ENCODE results near the gene TEAD3.
A peak's percentile ranks its signal among the peaks of the same experiment; 100 is the strongest.
"Not testable (repeated sequence)": the region's sequence is repeated elsewhere in the genome, so short reads cannot be mapped to it uniquely, and the experiment has no call there.

TEAD3 gene

GRCh38 chr6:35435074-35435837 lies 61.6 kb downstream of the TEAD3 start:
- in situ Hi-C loops (cut with MboI; ENCODE audit: low pct_unique_long_range_greater_than_20kb, low sequenced_read_pairs) = no loop called here
- DNase-seq = no peak

GRCh38 chr6:35432702-35433101 lies 64.2 kb downstream of the TEAD3 start:
- DNase-seq; in situ Hi-C loops (cut with MboI; ENCODE audit: low pct_unique_long_range_greater_than_20kb, low sequenced_read_pairs): not testable (repeated sequence)

- in situ Hi-C loops (cut with MboI; ENCODE audit: low pct_unique_long_range_greater_than_20kb, low sequenced_read_pairs) = no loop called here
- no peak for DNase-seq
Measured at GRCh38 chr6:35432291-35432690, 64.6 kb downstream of the TEAD3 start.

GRCh38 chr6:35429463-35429862 lies 67.4 kb downstream of the TEAD3 start:
- in situ Hi-C loops (cut with MboI; ENCODE audit: low pct_unique_long_range_greater_than_20kb, low sequenced_read_pairs) = no loop called here

GRCh38 chr6:35428421-35429149 lies 68.3 kb downstream of the TEAD3 start:
- no peak for DNase-seq
- in situ Hi-C loops (cut with MboI; ENCODE audit: low pct_unique_long_range_greater_than_20kb, low sequenced_read_pairs) = no loop called here

More at GRCh38 chr6:35429463-35429862, 67.4 kb downstream of the TEAD3 start:
- peak; percentile 48 for DNase-seq

- no peak for DNase-seq
- in situ Hi-C loops (cut with MboI; ENCODE audit: low pct_unique_long_range_greater_than_20kb, low sequenced_read_pairs) = no loop called here
Measured at GRCh38 chr6:35427851-35428321, 69.0 kb downstream of the TEAD3 start.

- in situ Hi-C loops (cut with MboI; ENCODE audit: low pct_unique_long_range_greater_than_20kb, low sequenced_read_pairs) = no loop called here
- DNase-seq = no peak
Measured at GRCh38 chr6:35427435-35427834, 69.4 kb downstream of the TEAD3 start.

- in situ Hi-C loops (cut with MboI; ENCODE audit: low pct_unique_long_range_greater_than_20kb, low sequenced_read_pairs) = no loop called here
- DNase-seq = peak; percentile 66
Measured at GRCh38 chr6:35426074-35426473, 70.8 kb downstream of the TEAD3 start.

- no peak for DNase-seq
- in situ Hi-C loops (cut with MboI; ENCODE audit: low pct_unique_long_range_greater_than_20kb, low sequenced_read_pairs) = no loop called here
Measured at GRCh38 chr6:35425284-35425683, 71.6 kb downstream of the TEAD3 start.

All from KBM-7 (cell line).